Stimulated activated CD8-positive, alpha-beta memory T cell treated with anti-CD3 and anti-CD28 coated beads, Interleukin-4, amount 100 ng/mL, for 24 hours (primary cell): ENCODE data around the gene LCN2.

Experiments used
- DNase-seq: peaks from one replicate; pipeline ENCODE4 v3.0.0-alpha.2; 2020; ENCODE audit warnings: low read depth

The LCN2 gene

DNA sequence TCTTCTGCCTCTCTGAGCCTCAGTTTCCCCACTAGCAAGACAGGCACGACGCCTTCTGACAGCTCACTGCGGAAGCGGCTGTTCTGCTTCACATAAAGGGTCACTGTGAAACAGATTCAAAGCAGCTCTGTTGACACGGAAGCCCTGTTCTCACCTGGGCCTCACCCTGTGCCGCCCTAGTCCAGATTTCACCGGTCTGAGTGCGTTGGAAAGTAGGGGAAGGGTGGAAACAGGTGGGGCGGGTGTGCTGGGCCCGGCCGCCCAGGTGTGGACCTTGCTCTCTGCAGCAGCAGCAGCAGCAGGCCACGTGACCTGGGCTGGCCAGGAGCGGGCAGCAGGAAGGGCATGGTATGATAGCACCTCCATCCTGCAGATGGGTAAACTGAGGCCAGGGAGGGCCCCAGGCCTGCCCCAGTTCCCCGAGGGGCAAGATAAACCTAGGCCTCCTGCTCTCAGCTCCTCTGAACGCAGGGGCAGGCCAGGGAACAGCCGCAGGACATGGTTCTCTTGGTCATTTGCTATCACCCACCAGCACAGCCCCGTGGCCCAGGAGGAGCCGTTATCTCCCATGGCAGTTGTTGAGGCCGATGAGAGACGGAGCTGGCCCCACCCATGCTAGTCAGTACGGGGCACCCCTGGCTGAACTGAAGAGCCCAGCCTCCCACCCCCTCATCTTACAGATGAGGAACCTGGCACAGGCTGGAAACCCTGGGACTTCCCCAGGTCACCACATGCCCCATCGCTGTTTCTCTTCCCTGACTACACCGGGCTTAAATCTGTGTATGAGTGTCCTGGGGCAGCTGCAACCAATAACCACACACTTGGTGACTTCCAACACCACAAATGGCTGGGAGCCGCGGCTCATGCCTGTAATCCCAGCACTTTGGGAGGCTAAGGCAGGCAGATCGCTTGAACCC is 33.8 kb upstream of the LCN2 start:
- no peak for DNase-seq

DNA sequence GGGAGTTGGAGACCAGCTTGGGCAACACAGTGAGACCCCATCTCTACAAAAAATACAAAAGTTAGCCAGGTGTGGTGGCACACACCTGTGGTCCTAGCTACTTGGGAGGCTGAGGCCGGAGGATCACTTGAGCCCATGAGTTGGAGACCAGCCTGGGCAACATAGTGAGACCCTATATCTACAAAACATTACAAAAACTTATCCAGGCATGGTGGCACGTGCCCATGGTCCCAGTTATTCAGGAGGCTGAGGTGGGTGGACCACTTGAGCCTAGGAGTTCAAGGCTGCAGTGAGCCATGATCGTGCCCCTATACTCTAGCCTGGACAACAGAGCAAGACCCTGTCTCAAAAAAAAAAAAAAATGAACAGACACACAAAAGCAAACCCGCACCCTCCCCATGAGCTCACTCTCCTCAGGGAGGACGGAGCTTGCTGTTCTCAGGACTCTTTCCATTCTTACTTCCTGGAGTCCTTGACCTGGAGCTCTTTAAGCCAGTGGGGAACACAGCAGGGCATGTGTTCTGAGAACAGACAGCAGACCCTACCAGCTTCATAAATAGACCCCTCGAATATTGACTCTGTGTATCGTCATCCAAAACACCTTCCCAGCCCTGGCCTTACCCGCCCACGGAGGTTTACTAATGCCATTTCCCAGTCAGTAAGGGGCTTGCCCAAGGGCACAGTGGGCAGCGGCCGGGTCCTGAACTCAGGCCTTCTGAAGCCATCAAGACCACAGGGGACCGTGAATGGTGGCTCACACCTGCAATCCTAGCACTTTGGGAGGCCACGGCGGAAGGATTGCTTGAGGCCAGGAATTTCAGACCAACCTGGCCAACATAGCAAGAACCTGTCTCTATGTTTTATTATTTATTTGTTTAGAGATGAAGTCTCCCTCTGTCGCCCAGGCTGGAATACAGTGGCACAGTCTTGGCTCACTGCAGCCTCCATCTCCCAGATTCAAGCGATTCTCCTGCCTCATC is 32.9 kb upstream of the LCN2 start:
- DNase-seq, result no peak

DNA sequence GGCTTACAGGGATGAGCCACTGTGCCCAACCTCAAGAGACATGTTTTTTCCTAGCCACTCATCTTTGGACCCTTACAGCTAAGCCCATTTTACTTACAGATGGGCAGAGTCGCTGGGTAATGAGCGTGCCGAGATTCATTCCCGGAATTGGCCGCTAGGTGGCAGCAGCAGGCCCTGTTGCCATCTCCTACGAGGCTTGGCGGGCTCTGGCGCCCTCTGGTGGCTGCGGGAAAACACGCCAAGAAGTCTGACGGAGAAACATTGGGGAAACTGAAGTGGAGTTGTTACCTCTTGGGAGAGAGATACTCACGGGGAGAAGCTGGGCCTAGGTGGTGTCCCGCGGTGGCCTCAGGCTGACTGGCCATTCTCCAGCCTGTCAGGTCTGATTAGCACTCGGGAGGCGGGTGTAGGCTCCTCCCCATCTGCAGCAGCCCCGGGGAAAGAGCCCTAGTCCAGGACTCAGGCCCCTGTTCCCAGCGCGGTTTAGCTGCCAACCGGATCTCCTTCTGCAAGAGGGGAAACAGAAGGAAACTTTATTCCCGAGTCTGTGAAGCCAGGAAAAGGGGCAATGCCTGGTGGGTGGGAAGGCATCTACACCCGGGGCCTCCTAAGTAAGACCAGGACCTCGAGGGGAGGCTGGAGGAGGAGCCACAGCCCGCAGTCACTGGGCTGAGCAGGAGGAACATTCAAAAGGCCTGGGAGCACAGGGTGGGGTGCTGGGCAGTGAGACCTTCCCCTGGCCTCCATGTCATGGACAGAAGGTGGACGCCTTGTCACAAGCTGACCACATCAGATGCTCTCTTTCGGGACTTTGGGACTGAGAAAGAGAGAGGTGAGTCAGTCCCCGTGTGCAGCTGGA is 31.4 kb upstream of the LCN2 start:
- peak; percentile 97 for DNase-seq

DNA sequence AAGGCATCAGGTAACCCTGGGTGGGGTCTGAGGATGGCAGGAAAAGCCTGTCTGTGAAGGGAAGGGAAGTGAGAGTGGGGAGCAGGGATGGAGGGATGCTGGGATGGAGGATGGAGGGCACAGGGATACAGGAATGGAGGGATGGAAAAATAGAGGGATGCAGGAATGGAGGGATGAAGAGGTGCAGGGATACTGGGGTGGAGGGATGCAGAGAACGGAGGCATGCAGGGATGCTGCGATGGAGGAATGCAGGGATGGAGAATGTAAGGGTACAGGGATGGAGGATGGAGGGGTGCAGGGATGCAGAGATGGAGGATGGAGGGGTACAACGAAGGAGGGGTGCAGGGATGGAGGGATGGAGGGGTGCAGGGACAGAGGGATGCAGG is 30.8 kb upstream of the LCN2 start:
- DNase-seq, result no peak

DNA sequence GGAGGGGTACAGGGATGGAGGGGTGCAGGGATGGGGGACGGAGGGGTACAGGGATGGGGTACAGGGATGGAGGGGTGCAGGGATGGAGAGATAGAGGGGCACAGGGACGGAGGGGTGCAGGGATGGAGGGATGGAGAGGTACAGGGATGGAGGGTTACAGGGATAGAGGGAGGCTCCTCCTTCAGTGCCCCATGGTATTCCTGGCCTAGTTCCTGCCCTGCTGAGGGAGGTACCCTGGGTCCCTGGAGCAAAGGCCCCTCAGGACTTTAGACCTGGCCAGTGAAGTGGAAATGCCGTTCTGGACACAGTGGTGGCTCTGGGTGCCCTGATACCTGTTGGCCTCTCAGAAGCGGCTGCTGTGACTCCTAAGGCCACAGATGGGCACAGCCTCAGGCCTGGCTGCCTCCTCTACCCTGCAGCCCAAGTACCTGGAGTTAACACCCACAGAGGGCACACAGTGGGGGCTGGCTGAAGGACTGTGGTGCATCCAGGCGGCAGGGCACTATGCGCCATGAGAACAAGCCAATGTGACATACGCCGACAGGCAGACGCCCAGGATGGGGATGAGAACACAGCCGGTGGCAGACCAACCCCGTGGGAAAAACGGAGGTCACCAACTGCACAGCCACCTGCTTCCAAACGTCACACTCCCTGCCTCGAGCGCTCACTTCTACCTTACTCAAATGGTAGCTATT is 30.1 kb upstream of the LCN2 start:
- no peak for DNase-seq

DNA sequence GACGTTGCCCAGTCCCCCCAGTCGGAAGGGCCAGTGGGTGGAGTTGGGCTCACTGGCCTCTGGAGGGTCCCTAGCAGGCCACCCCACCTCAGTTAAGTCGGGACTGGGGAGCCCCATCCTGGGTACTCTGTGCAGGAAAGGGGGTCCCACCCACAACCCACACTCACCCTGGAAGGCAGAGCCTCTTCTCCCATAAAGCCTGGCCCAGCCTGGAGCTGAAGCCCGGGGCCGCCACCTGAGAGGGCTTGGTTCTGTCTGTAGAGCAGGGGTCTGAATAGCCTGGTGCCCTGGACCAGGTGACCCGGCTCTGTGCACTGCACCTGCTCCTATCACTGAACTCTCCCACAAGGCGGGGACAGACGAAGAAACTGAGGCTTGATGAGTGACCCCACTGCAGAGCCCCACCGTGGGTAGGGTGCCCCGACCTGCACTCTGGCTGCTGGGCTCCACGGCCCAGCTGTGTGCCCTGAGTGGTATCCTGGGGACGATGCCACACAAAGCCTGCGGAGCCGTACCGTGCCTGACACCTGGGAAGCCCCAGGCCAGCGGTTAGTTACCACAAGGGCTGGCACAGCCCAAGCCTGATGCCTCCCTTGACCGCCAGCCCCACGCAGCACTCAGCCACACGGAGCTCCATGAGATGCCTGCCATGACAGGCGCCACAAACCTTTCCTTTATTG is 29.1 kb upstream of the LCN2 start:
- no peak for DNase-seq

DNA sequence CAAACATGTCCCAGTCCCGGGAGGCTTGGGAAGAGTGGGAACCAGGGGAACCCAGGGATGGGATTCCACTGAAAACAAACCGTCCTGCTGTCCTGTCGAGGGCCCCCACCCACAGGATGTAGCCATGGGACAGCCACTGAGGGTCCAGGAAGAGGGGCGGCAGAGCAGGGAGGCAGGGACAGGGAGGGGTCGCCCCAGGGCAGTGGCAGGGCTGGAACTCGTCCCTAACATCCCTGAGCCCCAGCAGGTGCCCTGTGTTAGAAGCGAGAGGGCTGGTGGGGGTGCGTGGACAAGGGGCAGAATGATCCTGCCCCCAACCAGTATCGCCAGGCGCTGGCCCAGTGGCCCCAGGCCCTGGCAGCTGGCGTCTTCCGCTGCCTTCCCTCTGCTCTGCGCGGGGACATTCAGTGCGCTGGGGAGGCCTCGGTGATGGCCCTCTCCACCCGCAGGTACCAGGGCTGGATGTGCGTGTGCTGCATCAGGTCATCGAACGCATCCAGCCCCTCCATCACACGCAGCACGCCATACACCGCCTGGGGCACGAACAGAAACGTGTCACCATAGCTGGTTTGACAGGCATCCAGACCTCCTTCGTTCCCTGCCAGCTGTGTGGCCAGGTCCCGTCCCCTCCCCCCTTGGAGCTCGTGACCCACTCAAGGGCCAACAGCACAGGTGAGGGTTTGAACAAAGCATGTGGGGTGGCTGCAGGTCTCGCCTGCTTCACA is 28.4 kb upstream of the LCN2 start:
- DNase-seq, result no peak

DNA sequence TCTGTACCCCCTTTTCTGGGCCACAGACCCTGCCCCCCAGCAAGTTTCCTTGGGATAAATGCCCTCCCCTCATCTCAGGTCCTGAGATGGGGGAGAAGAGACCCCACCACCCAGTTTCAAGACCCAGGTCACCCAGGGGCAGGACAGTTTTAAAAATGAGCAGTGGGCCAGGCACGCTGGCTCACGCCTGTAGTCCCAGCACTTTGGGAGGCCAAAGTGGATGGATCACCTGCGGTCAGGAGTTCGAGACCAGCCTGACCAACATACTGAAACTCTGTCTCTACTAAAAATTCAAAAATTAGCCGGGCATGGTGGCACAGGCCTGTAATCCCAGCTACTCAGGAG is 27.8 kb upstream of the LCN2 start:
- DNase-seq, result no peak

DNA sequence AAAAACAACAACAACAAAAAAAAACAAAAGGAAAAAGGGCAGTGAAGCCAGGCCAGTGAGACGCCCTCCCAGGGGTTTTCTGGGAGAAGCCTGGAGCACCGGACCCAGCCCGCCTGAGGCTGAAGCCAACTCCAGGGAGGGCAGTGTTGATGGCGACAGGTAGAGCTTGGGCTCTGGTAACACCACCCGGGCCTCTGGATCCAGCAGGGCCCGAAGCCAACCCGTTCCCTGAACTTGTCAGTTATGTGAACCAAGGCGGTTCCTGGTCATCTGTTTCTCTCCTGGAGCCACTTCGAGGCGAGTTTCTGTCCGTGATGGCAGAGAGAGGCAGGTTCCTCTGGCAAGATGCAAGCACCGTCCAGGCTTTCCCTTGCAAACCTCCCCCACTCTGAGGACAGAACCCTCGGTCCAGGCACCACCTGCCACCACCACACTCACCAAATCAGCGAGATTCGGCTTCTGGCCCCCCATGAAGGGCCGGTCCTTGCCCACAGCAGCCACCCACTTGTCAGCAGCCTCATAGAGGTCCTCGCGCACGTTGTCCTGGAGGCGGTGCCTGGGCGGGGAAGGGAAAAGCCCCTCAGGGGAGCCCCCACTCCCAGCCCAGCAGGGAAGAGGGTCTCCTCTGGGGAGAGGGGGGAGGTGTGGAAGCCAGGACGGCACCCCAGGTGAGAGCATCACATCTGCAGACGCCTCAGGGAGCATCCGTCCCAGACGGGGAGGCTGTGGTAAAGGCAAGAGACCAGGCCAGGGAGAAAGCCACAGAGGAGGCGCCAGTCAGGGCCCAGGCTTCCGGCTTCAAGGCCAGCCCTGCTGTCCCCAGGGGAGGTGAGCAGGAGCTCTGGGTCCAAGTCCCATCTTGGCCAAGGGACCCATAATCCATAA is 27.1 kb upstream of the LCN2 start:
- no peak for DNase-seq

DNA sequence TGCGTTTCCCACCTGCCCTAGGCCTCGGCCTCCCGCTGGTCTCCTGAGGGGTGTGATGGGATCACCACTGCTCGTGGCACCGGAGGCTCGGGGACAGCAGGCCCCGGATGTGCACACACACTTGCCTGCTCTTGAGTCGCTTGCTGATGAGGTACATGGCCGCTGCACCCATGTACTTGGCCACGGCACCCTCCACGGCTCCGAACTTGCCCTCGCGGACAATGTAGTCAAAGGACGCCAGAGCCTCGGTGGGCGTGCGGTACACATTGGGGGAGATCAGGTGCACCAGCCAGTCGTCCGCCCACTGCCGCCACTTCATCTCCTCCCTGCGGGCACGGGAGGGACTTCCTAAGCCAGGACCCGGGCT is 26.5 kb upstream of the LCN2 start:
- no peak for DNase-seq

DNA sequence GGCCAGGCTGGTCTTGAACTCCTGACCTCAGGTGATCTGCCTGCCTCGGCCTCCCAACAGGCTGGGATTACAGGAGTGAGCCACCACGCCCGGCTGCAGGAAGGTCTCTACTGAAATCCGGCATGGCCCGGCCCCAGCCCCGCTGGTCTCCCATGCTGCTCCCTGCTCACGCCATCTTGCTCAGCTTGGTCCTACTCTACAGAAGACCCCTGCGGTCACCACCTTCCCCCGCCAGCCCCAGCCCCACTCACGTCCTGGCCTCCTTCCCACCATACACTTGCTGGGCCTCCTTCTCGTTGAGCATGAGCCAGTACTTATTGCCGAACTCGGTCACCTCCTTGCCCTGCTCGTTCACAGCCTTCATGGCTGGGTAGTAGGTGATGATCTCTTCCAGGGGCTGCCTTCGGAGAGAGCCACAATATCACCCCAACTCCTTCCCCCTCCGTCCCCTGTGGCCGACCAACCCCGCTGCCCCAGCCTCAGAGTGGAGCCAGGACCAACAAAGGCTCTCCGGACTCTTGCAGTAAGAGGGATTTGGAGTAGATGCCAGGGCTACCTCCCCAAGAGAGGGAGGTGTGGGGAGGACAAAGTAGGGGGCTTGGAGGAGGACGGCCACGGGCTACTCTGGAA is 25.7 kb upstream of the LCN2 start:
- no peak for DNase-seq

DNA sequence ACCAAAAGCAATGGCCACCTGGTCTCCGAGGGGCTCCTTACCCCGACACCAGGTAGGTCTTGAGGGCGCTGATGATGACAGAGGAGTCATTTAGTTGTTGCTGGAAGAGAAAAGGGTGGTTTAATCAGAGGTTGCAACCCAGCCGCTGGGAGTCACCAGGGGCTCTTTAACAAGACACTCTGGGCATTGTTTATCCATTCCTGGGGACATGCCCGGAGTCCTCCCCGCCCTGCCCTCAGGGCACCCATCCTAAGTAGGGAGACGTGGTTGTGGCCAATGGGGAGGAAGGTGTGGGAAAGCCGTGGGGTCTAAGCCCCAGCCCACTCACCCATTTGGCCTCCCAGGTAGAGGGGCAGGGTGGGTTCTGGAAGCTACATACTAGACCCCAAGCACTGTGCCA is 24.8 kb upstream of the LCN2 start:
- DNase-seq, result no peak

DNA sequence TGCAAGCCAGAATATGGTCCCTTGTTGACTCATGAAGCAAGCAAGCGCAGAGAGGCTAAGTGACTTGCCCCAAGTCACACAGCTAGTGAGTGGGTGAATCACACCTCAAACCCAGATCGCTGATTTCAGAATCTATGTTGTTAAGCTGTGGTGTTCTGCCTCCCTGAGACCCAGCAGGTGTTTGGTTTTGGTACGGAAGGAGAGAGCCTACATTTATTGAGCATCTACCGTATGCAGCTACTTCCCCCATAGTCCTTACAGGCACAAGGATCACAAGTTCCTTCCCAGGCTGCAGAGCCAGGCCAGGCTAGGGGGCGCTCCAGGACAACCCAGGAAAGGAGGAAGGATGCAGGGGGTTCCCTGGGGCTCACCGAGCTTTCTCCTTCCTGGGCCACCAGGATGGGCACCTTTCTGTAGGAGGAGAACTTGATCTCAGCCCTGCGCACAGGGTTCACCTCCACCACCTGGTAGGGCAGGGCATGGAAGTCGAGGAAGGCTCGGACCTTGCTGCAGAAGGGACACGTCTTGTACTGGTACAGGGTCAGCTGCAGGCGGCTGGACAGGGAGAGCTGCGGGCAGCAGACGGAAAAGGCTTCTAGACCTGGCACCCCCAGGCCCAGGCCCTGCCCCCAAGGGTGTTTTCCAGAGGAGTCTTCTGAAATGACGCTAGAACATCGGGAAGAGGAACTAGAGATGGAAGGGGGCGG is 24.2 kb upstream of the LCN2 start:
- peak; percentile 28 for DNase-seq

DNA sequence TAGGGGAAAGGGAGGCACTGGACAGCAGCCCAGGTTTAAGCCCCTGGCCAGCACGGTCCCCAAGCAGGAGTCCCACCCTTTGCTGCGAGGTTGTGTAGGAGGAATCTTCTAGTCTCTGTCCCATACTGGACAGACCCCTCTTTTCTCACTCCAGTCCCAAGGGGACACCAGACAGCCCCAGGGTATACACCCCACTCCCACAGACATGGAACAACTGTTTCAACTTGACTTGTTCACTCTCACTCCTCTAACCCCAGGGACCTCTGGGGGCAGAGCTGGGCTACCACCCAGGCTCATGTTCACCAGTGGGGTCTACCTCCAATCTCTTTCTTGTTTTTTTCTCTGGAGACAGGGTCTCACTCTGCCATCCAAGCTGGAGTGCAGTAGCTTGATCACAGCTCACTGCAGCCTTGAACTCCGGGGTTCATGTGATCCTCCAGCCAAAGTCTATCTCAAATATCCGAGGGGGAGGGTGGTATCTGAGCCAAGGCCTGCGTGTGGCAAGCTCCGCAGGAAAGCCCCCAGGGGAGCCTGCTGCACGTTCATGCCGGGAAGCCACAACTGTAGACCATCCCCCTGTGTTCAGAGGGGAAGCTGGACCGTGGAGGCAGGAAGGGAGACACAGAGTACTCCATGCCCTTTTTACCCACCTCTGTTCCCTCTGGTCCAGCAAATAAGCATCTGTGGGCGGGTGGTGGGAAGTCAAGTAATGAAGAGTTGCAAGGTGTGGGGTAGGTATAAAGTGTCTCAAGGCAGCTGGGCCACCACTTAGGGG is 23.5 kb upstream of the LCN2 start:
- DNase-seq, result no peak

DNA sequence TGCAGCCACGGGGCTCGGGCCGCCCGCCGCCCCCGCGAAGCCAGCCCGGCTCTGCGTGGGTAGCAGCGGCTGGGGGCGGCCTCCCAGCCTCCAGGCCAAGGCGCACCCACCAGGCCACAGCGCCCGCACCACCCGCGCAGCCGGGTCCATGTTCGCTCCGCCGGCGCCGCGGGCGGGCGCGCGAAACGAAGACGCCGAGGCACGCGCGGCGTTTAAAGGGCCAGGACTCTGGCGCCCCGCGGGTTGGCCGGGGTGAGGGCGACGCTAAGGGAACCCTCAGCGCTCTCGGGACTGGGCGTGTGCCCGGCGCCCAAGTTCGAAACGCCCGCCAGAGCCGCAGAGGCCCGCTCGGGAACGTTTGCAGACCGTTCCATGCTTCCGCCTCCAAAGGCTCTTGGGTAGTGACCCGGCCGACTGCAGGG is 21.7 kb upstream of the LCN2 start, which contains the start of gene PTGES2:
Gene PTGES2, minus strand, starts transcription at position 162 of the 422 bp plus-strand sequence. Its CDS starts 12 bp downstream, at position 150.
- DNase-seq, result peak; percentile 69

DNA sequence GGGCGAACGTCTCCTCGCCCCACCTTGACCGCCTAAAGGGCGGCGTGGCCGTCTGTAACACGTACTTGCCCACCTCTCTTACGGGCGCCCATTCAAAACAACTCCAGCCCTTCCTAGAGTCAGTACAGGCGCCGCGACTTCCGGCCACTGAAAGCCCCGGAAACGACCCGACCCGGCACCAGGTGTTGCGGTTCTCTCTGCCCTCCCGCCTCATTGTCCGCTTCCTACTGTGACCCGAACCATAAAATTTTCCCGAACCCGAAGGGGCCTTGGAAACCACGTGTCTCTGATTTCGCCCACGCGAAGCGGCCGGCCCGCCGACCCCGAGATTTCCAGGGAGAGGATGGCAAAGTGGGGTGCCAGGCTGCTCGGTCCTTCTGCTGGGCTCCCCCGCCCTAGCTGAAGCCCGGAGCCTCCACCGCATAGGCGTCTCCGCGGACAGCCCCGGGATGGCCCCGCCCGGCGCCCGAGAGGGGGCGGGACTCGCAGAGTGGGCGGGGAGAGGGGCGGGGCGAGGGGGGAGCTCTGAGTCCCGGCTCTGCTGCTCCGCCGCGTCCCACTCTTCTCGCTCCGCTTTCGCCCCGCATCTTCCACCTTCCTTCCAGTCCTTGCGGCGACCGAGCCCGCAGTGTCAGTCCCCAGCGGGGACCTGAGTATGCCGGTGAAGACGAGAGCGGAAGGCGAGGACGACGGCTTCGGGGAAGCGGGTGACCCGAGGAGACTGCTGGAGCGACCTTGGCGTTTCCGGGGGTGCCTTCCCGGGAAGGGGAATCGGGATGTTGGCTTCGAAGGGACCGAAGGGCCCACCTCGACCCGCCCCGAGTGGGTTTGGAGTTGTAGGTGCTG is 21.0 kb upstream of the LCN2 start:
- DNase-seq, result peak; percentile 72
